Fibroblast of pulmonary artery (primary cell): ENCODE data around the gene ICAM2.
"Not testable (repeated sequence)": the region's sequence is repeated elsewhere in the genome, so short reads cannot be mapped to it uniquely, and the experiment has no call there.

Experiments used
- DNase-seq: peaks from one replicate; pipeline ENCODE4 v3.0.0-alpha.2; 2010; ENCODE audit warnings: low read depth
- H3K4me3 ChIP-seq: replicated peaks from 2 replicates; pipeline ENCODE4 v1.5.1; 2011; ENCODE audit warnings: low read depth, mild to moderate bottlenecking, control low read depth, low read length, moderate library complexity
- TF ChIP-seq, protein P1 (sequence below): IDR thresholded peaks from 2 replicates; pipeline ENCODE4 v1.5.1; 2011; ENCODE audit warnings: mild to moderate bottlenecking, control low read depth, low read length, inconsistent platforms; ENCODE audit errors: missing control alignments

Gene ICAM2

DNA sequence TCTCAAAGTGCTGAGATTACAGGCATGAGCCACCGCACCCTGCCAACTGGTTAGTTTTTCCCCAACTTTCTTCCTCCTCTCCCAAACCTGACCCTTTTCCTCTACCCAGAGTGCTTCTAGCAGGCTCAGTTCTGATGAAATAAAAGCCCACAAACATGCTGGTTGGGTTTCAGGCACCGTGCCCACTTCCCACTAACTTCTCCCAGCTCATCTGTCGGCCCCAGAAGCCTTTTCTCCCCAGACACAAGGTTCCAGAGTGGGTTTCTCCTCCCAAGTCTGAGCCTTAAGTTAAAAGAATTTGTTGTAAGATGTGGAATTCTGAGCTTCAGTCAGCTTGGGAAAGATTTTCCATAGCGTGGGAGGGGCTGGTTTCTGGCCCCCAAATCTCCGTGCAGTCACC lies 36.2 kb downstream of the ICAM2 start:
- TF ChIP-seq, protein P1, sequence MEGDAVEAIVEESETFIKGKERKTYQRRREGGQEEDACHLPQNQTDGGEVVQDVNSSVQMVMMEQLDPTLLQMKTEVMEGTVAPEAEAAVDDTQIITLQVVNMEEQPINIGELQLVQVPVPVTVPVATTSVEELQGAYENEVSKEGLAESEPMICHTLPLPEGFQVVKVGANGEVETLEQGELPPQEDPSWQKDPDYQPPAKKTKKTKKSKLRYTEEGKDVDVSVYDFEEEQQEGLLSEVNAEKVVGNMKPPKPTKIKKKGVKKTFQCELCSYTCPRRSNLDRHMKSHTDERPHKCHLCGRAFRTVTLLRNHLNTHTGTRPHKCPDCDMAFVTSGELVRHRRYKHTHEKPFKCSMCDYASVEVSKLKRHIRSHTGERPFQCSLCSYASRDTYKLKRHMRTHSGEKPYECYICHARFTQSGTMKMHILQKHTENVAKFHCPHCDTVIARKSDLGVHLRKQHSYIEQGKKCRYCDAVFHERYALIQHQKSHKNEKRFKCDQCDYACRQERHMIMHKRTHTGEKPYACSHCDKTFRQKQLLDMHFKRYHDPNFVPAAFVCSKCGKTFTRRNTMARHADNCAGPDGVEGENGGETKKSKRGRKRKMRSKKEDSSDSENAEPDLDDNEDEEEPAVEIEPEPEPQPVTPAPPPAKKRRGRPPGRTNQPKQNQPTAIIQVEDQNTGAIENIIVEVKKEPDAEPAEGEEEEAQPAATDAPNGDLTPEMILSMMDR = no peak
- no peak overlapping the region for H3K4me3 ChIP-seq
- DNase-seq = peak; percentile 29

DNA sequence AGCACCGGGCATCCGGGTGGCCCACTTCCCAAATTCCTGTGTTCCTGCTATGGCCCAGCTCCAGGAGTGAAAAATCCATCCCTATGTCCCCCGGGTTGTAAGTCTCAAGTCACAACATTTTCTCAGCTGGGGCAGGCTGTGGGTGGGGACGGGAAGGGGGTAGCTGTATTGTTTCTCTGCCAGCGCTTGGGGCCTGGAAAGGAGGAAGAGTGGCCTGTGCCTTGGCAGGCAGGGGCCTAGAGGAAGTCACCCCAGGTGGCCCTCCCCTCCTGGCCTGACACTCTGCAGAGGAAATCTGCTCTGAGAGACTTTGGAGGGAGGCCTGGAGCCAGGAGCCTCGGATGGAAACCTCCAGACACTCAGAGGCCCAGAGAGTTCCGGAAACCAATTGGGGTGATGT lies 37.1 kb downstream of the ICAM2 start:
- H3K4me3 ChIP-seq = no peak overlapping the region
- no peak for DNase-seq
- TF ChIP-seq, protein P1 = no peak

DNA sequence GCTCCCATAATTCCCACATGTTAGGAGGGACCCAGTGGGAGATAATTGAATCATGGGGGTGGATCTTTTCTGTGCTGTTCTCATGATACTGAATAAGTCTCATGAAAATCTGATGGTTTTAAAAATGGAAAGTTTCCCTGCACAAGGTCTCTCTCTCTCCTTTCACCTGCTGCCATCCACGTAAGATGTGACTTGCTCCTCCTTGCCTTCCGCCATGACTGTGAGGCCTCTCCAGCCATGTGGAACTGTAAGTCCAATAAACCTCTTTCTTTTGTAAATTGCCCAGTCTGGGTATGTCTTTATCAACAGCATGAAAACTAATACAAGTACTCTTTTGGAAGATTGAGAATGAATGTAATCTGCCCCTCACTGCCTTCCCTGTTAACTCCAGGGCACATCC lies 37.8 kb downstream of the ICAM2 start:
- DNase-seq, H3K4me3 ChIP-seq: not testable (repeated sequence)

DNA sequence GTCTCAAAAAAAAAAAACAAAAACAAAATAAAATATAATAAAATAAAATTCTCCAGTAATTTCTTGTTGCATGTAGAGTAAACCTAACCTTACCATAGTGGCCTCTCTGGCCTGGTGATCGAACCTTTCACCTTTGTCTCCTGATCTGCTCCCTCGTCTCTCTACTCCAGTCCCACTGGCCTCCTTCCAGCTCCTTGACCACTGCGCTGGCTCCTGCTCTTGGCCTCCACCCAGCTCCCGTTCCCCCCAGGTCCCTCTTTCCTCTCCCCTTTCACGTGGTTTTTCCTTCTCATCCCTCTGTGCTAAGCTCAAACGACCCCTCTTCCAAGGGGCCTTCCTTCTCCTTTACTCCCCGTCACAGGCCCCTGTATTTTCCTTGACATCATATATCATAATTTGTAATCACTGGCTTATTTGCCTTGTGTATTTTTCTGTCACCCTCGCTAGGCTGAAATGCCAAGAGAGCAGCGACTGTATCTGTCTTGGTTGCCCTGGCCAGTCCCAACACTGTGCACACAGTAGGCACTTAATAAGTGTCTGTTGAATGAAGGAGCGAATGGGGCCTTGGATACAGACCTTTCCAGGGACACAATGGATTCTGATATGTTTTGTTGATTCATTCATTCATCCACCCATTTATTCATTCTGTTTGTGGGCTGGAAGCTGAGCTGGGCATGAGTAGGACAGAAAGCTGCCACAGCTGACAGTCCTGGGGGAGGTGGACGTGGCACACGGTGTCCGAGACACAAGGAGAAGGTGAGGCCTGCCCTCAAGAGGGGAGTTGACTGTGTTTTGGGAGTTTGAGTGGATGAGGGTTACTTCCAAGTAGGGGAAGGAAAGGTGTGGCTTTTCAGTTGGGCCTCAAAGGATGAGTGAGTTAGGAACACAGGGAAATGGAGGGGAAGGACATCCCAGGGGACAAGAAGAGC lies 41.9 kb downstream of the ICAM2 start:
- no peak for DNase-seq
- TF ChIP-seq, protein P1 = no peak
- no peak overlapping the region for H3K4me3 ChIP-seq

DNA sequence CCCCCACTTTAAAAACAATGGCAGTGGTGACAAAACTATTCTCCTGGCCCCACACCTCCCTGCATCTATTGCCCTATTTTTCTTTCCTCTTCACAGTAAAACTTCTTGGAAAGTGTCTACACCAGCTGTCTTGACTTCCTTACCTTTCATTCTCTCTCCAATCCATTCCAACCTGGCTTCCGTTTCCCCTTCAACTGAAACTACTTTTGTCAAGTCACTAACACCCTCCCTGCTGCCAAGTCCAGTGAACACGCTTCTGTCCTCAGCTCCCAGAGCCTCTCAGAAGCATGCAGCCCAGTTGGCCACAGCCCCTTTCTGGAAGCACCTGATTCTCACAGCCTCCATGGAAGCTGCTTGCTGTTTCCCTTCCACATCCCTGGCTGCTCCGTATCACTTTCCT lies 43.7 kb downstream of the ICAM2 start:
- H3K4me3 ChIP-seq = no peak overlapping the region
- TF ChIP-seq, protein P1 = no peak
- no peak for DNase-seq

DNA sequence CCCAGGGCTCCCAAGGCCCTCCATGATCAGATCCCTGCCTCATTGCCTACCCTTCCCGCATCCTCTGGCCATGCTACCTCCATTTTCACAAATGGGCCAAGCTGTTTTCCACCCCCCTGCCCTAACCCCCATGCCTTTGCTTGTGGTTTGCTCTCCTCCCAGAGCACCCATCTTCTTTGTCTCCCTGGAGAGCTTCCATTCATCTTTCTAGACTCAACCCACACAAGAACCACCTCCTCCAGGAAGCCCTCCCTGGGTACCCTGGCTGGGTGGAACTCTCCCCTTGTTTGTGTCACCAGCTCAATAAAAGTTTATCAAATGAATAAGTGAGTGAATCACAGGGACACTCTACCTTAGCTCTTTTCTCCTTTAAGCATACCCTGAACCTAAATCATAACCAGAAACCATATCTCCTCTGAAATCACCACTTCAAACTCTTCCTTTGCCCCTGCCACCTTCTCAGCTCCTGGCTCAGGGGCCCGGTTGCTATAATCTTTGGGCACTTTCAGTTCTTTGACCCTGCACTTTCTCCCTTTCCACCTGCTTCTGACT lies 44.8 kb downstream of the ICAM2 start:
- no peak overlapping the region for H3K4me3 ChIP-seq
- no peak for DNase-seq
- TF ChIP-seq, protein P1 = no peak

DNA sequence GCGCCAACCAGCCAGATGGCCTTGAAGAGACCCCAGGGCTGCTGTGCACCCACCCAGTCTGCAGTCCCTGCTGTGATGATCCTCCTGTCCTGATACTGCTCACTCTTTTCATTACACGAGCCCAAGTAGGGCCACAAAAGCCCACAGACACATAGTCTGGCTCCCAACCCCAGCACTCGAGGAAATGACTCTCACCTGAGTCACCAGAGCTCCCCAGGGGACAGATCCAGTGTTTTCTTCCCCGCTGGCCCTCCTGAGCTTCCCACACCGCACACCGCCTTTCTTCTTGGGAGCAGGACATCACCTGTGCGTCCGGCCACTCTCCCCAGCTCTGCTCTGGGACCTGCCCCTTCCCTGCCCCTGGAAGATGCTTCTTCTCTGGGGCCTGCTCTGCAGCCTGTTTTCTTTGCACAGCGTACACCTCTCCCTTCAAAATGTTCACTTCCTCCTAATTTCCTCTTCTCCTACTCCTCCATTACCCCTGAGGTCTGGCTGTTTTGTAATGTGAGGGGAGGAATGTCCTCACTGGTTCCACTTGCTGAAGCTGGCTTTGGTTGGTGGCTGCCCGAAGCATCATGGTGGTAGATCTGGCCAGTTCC lies 45.7 kb downstream of the ICAM2 start:
- DNase-seq = peak; percentile 39
- TF ChIP-seq, protein P1 = no peak
- no peak overlapping the region for H3K4me3 ChIP-seq
